ENCODE measurements around the gene SNORC. TPM values are rescaled to one million over a fixed set of nuclear protein-coding genes. Genes with fewer than 3 reads are reported as not detected.

SNORC gene
- total and polyA plus RNA-seq, 2 of the 13 experiments (the other 11 are each of a cell fraction or from before 2014, with no cell fraction given) = 59.1 to 86.1 TPM

- TF ChIP-seq ZNF281 (CRISPR knock-in tag; IDR thresholded peaks at IDR 0.05; ENCODE audit: borderline replicate concordance) = no peak; the same call in 1 of the 2 replicates
- peak; percentile 21; the same call in 1 of the 2 replicates for TF ChIP-seq FOXJ3 (CRISPR knock-in tag; IDR thresholded peaks at IDR 0.05; ENCODE audit: borderline replicate concordance)
- TF ChIP-seq MTF1 (CRISPR knock-in tag; IDR thresholded peaks at IDR 0.05) = no peak
- TF ChIP-seq GATA4 (IDR thresholded peaks at IDR 0.05; ENCODE audit: borderline replicate concordance, low read depth) = peak; percentile 53; the same call in 1 of the 2 replicates
- peak; percentile 51; the same call in 1 of the 2 replicates for TF ChIP-seq ZNF280D (CRISPR knock-in tag; IDR thresholded peaks at IDR 0.05)
- TF ChIP-seq ZNF446 (CRISPR knock-in tag; IDR thresholded peaks at IDR 0.05) = peak; percentile 27; the same call in 1 of the 2 replicates
- TF ChIP-seq ZNF274 (CRISPR knock-in tag; IDR thresholded peaks at IDR 0.05) = peak; percentile 57; the same call in 1 of the 2 replicates
- peak; percentile 82; the same call in 1 of the 2 replicates for TF ChIP-seq PCBP1 (IDR thresholded peaks at IDR 0.05; ENCODE audit: borderline replicate concordance, low read depth, low read length)
- TF ChIP-seq ZMYM3 (CRISPR knock-in tag; IDR thresholded peaks at IDR 0.05) = peak; percentile 40
- no peak for TF ChIP-seq SMARCC2 (IDR thresholded peaks at IDR 0.05)
- TF ChIP-seq ZNF124 (CRISPR knock-in tag; IDR thresholded peaks at IDR 0.05) = peak; percentile 70; the same call in 1 of the 2 replicates
- TF ChIP-seq ZNF12 (CRISPR knock-in tag; IDR thresholded peaks at IDR 0.05) = peak; percentile 71; the same call in 1 of the 2 replicates
- peak; percentile 53 for TF ChIP-seq THAP11 (CRISPR knock-in tag; IDR thresholded peaks at IDR 0.05)
- TF ChIP-seq, protein P1, sequence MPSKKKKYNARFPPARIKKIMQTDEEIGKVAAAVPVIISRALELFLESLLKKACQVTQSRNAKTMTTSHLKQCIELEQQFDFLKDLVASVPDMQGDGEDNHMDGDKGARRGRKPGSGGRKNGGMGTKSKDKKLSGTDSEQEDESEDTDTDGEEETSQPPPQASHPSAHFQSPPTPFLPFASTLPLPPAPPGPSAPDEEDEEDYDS (CRISPR knock-in tag; IDR thresholded peaks at IDR 0.05) = peak; percentile 47
- TF ChIP-seq E2F5 (CRISPR knock-in tag; conservative IDR thresholded peaks at IDR 0.05) = no peak
- peak; percentile 57 for TF ChIP-seq TAF15 (IDR thresholded peaks at IDR 0.05; ENCODE audit: low read depth, low read length, poor library complexity, severe bottlenecking)
Observed at GRCh38 chr2:232871835-232872736, 2.0 kb downstream of the SNORC start (continued).
